NCI-H2196 (cell line): ENCODE measurements around the gene NEURL1.
"Not testable (repeated sequence)": the region's sequence is repeated elsewhere in the genome, so short reads cannot be mapped to it uniquely, and the experiment has no call there.

Experiments
- DNase-seq: peaks from one replicate; lab custom pipeline; 2025; ENCODE audit not compliant: unreplicated experiment; lab: John Stamatoyannopoulos, UW

Gene NEURL1

DNA sequence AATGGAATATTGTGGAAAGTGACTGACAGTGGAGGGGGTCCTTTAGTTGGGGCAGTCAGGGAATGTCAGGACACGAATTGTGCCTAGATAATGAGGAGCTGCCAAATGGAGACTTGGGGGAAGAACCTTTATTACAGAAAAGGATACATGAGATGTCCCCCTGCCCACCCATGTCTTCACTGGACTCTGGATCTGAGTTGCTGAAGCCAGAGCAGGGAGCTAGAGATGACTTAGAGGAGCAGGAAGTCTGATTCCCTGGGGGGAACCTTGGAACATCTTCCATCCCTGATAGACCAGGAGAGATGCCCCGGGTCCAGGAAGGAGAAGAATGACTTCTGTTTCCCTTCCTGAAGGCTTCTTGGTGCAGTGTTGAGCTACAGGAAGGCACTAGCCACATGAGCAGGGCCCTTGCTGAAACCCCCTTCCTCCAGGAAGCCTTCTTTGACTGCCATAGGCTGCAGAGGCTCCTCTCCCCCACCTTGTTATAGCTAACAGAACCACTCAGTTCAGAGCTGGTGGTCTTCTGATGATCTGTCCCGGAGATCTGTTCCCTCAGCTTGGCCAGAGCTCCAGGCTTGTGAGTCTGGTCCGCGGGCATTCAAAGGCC lies 747 bp upstream of the NEURL1 start:
- no peak for DNase-seq

DNA sequence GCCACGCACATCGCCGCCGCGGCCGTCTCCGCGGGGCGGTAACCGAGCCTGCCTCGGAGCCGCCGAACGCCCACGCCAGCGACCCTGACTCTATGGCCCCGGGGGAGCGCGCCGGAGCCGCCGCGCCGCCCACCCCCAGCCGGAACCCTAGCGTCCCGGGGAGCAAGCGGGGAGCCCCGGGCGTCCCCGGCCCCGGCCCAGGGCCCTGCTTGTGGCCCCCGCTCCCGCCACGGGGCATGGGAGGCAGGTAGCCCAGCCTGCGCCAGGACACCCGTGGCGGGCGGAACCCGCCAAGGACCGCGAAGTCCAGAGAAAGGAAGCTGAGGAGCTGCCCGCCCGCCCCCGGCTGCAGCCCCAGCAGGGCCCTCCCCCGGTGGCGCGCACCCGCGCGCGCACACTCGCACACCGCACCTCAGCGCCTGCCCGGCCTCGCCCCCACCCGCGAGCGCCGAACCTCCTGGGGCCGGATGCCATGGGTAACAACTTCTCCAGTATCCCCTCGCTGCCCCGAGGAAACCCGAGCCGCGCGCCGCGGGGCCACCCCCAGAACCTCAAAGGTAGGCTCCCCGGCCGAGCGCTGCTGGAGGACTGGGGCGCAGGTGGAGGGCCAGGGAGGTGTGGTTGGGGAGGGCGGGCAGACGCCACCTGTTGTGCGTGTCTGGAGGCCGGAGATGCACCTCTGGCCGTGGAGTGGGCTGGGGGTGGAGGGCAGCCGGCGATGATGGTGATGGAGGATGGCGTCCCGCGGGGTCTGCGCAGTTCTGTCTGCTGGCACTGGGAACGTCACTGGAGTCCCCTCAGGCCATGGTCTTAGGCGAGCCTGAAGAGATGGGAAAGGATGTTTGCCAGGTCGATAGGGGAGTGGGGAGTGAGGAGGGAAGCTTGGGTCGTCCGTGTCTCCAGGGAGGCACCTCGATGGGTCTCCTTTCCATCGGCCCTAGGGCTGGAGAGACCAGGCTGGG lies 692 bp downstream of the NEURL1 start:
- DNase-seq: peak; percentile 5

DNA sequence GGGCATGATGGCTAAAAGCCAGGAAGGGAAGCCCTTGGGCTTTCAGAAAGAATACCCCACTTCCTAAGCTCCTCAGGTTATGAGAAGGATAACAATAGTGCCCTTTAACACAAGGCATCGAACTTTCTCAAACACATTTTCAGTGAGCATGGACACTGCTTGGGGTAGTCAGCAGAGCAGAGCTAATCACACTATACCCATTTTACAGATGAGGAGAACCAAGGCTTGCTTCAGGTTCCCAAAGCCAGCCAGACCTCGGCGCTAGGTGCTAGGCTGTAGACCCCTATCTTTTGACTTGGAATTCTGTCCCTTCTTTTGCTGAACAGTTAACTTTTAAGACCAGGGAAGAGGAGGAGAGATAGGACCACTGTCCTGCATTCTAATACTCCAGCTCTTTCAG lies 1.8 kb downstream of the NEURL1 start:
- DNase-seq: no peak

DNA sequence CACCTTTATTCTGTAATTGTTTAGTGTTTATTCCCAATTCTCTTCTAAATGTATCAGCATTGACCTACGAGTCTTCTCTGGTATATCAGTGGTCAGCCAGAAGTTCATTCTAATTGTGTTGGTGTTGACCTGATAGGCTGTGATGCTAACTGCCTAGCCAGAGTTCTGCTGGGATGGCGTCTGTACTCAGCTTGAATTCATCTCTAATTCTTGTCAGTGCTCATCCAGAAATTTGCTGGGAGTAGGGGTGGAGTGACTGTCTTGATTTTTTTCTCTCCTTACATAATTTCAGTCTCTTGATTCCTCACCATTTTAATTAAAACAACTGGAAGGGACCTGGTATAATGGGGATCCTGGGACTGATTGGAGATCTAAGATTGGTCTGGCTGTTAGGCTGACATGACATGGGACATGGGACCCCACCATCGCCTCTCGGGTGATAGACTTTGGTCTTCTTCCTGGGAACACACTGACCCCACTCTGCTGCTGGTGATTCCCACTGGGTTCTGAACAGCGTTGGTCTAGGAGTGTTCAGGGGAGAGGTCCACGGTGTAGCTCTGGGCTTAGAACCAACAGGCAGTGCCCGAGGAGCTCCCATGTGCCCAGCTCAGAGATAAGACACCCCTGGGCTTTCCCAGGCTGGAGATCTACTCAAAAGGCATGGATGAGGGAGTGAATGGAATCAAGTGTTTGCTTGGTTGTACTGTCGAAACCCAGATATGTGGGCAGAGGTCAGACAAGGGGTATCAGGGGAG lies 3.8 kb downstream of the NEURL1 start:
- DNase-seq: no peak

DNA sequence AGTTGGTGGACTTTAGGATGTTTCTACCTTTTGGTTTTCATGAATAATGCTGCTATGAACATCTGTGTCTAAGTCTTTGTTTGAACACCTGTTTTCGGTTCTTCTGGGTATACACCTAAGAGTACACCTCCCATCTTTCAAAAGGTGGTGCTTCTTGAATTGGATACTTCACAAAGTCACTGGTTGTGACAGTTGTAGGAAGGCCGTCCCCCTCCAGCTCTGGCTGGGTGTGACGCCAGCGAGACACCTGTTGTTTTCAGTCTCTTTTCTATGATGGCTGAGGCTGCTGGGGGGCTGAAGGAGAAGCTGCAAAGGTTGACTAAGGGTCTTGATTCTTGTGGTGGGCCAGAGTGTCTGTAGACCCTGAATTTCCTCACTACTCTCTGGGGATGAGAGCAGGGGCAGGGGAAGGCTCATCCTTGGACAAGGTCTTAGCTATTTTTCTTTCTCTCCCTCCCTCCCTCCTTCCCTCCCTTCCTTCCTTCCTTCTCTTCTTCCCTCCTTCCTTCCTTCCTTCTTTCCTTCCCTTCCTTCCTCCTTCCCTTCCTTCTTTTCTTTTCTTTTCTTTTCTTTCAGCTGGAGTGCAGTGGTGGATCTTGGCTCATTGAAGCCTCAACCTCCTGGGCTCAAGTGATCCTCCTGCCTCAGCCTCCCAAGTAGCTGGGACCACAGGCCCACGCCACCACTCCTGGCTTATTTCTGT lies 5.6 kb downstream of the NEURL1 start:
- no peak for DNase-seq

DNA sequence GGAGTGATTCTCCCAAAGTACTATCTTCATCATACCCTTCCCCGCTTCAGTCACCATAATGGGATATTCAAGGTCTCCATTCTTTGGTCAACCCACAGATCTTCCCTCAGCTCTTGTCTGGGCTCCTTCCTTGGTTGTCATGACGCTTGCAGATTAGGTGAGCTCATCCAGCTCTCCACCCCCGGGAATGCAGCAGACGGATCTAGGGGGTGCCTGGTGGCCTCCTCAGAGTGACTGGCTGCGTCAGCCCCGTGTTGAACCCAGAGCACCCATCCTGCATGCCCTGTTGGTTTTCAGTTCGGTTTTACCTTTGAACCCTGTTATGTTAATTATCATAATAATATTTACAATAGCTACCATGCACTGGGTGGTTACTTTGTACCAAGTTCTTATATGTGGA lies 6.4 kb downstream of the NEURL1 start:
- DNase-seq: no peak

DNA sequence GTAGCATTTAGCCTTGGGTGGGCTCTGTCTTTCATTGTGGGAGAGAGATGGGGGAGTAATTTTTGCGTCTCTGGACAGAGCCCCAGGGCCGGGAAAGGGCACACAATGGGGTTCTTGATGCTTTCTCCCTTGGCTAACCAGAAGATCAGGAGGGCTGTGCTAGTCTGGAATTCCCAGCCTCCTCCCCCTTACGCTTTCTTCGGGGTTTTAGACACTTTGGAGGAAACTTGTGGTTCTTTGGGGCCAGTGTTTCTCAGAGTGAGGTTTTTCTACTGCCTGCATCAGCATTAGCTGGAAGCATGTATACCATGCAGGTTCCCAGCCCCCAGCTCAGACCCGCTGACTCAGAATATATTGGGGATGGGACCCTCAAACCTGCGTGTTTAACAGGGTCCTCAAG lies 7.0 kb downstream of the NEURL1 start:
- no peak for DNase-seq

DNA sequence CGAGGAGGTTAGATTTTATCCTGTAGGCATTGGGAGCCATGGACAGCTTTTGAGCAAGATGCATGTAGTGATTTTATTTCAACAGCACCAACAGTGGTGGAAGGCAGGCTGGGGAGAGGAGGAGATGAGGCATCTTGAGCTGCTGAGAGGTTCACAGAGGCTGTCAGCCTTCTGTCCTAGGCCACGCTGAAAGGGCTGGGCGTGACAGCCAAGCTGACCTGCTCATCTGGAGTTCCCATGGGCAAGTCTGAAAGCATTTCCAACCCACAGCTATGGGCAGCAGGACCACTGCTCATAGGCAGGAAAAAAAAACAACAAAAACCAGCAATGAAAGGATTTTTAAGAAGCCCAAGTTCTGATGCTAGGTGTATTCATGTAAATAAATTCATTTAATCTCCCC lies 7.7 kb downstream of the NEURL1 start:
- DNase-seq: no peak

DNA sequence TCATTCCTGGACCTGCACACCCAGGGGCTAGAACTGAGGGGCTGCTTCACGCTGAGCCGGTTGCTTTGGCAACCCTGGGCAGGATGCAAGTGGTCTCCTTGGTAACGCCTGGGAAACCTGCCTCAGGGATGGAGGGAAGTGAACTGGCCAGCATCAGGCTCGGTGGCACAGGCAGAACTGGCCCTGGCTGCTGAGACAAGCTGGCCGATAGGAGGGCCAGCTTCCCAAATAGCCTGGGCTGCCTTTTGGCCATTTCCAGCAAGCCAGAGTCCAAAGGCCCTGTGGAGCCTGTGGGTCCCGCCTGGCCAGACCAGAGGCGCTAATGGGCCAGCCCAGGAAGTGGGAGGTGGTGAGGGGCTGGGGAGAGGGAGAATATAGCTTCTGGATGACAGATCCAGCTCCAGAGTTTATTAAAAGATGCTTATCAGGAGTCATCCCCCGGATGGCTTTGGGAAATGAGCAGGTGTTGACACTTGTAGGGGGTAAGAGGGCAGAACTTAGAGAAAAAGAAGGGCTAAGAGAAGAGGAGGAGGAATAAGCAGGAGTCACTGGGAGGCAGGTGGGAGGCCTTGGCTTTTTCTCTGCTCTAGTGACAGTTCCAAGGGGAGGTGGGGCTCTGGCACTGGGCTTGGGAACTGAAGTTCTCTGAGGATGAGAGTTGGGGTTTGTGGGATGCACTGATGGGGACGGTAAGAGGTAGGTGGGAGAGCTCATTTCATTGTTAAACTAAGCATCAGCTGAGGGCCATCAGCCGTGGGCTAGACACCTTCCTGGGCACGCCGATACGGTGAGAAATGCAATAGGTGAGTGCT lies 9.6 kb downstream of the NEURL1 start:
- no peak for DNase-seq

DNA sequence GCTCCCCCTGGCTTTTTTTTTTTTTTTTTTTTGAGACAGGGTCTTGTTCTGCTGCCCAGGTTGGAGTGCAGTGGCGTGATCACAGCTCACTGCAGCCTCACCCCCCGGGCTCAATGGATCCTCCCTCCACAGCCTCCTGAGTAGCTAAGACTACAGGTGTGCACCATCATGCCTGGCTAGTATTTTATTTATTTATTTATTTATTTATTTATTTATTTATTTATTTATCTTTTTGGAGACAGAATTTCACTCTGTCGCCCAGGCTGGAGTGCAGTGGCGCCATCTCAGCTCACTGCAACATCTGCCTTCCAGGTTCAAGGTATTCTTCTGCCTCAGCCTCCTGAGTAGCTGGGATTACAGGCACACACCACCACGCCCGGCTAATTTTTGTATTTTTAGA lies 10.3 kb downstream of the NEURL1 start:
- DNase-seq: not testable (repeated sequence)

DNA sequence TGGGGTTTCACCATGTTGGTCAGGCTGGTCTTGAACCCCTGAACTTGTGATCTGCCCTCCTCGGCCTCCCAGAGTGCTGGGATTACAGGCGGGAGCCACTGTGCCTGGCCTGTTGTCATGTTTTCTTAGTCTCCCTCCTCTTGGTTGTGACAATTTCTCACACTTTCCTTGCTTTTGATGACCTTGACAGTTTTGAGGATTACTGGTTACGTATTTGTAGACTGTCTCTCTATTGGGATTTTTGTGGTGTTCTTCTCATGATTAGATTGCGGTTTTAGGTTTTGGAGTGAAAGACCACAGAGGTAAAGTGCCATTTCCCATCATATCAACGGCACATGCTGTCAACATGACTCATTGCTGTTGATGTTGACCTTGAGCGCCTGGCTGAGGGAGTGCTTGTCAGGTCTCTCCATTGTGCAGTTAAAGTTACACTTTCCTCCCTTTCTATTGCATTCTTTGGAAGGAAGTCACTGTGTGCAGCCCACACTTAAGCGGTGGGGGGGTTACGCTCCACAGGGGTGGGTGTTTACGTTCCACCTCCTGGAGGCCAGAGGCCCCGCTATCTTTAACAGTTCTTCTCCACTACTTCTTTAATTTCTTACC lies 10.8 kb downstream of the NEURL1 start:
- no peak for DNase-seq

DNA sequence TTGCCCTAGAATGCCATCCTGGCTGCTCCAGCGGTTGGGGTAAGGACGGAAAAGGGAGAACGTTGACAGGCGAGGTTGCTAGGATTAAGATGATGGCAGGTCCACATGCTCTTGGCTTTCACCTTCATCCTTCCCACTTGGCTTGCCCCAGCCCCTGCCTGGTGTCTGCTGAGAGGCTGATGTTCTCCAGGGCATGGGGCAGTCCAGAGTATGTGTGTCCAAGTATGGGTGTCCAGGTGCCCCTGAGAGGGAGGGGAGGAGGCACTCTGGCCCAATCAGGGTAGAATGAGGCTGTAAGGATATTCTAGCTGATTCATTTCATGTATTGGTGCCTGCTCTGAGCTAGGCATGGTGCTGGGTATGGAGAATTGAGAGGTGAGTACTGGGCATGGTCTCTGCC lies 12.6 kb downstream of the NEURL1 start:
- DNase-seq: no peak

DNA sequence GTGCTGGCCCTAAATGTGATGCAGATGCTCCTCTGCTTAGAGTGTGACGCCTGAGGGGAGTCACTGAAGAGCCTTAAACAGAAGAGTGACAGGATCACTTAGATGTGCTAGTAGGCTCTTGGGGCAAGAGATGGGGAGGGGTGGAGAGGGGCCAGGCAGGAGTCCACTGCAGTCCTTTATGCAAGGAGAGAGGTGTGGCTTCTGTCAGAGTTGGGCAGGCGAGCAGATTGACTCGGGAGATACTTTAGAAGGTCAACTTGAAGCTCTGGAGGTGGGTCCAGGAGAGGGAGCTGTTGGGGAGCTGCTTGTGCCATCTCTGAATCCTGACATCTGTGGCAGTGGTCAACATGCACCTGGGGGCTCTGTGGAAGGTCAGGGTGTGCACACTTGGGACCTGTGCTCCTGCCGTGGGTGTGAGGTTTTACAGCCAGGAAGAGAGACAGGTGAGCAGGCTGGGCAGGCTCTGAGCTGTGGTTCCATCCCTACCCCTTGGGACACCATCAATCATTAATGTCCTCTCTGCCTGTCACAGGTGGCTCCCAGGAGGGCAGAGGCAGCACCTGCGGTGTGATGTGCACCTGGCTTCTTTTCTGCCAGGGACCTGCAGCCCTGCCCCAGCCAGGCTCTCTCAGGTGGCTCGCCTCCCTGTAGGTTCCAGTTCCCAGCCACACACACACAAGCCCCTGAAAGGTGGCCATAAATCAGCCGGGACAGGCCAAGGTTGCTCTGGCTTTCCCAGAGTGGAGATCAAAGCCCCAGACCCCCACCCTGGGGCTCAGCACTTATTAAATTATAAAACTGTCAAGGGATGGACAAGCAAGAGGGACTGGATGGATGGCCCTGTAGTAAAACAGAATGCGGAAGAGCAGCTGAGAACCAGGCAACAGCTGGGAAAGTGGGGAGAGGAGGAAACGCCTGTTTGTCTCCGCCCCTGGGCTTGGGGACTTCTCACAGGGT lies 14.0 kb downstream of the NEURL1 start:
- DNase-seq: no peak

DNA sequence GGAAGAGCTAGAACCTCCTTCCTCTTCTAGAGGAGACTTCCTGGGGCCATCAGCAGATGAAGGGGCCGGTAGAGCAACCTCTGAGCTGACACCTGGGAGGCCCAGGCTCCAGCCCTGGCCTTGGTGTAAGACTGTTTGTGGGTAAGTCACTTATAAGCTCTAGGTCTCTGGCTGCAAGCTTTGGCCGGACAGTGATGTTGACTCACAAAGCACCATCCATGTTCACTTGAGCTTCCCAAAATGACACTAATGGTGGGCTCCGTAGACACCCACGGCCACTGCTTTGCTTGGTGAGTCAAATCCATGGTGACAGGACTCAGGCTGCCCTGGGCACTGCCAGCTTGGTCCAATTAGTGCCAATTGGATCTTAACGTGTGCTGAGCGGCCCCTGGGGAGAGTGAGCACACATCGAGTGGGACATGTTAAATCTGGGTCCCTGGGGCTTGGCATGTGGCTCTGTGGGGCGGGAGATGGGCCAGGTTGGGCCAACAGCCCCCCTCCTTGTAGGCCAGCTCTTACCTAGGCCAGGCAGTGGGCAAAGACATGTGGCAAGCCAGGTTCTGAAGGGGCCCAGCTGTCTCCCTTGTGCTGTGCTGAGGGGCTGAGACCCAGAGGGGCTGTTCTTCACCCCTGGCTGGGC lies 16.7 kb downstream of the NEURL1 start:
- DNase-seq: no peak

DNA sequence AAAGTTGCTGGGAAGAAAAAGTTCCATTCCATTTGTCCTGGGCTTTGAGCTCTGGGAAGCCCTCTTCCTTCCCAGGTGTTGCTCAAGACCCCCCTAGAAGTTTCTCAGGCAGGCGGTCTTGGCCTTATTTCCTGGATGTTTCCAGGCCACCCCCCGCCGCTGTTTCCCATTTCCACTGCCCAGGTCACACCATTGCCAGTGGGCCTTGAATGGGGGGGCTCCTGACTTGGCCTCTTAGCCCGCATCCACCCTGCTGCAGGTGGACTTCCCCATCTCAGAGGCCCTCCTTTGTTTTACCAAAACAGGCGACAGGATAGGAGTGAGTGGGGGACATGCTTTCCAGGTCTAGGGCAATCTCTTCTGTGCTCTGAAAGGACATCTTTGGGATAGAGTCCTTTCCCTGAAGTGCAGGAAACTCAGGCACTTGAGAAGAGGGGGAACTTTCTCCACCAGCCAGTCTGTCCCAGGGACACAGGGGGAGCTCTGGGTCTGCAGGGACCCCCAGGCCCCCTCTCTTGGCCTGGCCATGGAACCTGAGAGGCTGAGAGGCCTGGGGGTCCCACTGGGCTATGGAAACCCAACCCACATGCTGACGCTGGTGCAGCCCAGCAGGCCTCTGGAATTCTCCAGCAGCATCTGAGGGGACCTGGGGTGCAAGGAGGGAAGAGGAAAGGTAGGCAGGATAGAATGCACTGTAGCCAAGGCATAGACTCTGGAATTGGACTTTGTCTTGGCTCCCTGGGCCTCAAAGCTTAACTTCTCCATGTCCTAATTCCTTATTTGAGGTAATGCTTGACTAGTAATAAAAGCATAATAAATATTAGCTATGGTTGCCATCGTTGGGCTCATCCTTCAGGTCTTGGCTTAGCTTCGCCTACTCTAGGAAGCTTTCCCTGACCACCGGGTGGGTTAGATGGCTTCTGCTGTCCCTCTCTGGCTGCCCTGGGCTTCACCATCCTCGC lies 17.6 kb downstream of the NEURL1 start:
- DNase-seq: no peak

DNA sequence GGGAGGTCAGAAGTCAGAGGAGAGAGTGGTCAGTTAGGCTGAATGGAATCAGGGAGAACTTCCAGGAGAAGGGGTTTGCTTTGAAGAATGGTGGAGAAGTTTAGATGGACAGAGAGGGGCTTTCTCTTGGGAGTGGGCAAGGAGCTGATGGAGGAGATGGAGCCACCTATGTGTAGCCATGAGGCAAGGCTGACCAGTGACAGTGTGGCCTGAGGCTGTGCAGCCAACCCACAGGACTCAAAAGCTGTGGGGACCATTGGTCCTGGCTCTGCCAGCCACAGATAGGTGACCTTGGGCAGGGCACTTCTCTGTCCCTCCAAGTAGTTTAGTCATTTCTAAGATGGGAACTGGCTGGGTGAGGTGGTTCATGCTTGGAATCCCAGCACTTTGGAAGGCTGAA lies 18.7 kb downstream of the NEURL1 start:
- no peak for DNase-seq
